ENCODE measurements around the gene RALGDS. TPM values are rescaled to one million over a fixed set of nuclear protein-coding genes. Genes with fewer than 3 reads are reported as not detected.

The RALGDS gene
- total and polyA plus RNA-seq, 2 experiments from 2014 or later: 50.4 to 58.3 TPM

DNA sequence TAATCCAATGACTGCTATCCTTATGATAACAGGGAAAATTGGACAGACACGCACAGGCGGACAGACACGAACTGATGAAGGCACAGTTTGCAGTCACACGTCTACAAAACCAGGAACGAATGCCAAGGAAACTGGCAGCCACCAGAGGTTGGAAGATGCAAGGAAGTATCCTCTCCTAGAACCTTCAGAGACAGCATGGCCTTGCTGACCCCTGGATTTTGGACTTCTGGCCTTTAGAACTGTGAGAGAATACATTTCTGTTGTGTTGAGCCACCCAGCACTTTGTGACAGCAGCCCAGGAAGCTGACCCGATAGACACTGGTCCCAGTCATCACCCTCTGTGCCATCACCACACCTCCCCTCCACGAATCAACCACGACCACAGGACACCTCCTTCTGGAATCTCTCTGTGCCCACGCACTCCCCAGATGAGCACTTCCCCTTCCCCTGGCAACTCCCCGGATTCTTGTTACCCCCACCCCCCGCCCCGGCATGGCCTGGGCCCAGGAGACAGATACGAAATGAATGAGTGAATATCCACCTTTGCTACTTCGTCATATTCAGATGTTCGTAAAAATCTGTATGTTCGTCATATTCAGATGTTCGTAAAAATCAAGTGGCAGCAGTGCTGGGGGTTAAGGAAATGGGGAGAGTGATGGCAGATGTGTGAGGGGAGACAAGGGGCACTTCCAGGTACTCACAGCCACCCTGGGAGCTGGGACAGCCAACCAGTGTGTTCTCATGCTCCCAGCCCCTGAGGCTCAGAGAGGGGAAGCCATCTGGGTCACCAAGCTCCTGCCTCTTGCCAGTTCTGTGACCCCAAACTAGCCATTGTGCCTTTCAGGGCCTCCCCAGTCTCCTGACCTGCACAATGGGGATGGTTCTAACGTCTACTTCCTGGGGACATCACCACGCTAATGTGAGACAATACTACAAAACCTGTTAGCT lies 24.1 kb upstream of the RALGDS start:
- TF ChIP-seq, protein P1, sequence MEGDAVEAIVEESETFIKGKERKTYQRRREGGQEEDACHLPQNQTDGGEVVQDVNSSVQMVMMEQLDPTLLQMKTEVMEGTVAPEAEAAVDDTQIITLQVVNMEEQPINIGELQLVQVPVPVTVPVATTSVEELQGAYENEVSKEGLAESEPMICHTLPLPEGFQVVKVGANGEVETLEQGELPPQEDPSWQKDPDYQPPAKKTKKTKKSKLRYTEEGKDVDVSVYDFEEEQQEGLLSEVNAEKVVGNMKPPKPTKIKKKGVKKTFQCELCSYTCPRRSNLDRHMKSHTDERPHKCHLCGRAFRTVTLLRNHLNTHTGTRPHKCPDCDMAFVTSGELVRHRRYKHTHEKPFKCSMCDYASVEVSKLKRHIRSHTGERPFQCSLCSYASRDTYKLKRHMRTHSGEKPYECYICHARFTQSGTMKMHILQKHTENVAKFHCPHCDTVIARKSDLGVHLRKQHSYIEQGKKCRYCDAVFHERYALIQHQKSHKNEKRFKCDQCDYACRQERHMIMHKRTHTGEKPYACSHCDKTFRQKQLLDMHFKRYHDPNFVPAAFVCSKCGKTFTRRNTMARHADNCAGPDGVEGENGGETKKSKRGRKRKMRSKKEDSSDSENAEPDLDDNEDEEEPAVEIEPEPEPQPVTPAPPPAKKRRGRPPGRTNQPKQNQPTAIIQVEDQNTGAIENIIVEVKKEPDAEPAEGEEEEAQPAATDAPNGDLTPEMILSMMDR (IDR thresholded peaks at IDR 0.05; ENCODE audit: low read depth, low read length): no peak
- Histone ChIP-seq H3K27ac (no peak overlapping the region), H3K36me3 (no peaks in the 10 kb centered on the region), H3K4me1 (ENCODE audit: low read depth) (peaks cover 17% of the 10 kb centered on the region), H3K4me3 (no peak overlapping the region), H3K9me3 (ENCODE audit: low read depth) (no peaks in the 10 kb centered on the region), H3K27me3 (no peaks in the 10 kb centered on the region)
- DNase-seq (ENCODE audit: low read depth in 1 of 2, low spot score in 1 of 2): no peak

DNA sequence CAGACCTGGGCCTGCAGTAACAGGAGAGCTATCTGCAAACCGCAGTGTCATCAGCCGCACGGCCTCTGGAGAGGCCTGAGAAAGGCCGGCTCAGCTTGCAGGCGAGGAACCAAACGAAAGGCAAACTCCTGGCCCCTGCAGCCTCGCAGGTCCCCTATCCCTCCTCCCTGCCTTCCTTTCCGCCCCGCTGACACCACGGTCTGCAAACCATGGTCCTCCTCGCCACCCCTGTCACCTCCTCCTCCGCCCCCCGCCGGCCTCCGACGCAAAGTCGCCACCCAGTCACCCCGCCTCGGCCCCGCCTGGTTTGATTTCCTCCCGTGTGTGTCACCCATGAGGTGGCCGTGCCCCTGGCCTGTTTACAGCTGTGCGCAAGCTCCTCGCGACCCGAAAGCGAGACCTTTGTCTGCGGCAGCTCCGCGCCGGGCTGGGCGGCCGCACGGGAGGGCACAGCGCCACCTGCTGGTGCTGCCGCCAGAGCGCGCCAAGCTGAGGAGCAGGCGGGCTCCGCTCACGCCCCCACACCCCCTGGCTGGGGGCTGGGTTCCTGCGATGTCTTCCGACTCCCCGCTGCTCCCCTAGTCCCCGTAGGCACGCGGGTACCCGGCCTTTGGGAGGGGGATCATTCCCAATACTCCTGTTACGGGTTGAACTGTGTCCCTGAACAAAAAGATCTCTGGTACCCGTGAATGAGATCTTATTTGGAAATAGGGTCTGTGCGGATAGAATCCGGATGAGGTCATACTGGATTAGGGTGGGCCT lies 23.3 kb upstream of the RALGDS start:
- Histone ChIP-seq H3K27ac (peak overlapping the region; percentile 48), H3K36me3 (no peaks in the 10 kb centered on the region), H3K4me1 (ENCODE audit: low read depth) (peaks cover 23% of the 10 kb centered on the region), H3K27me3 (no peaks in the 10 kb centered on the region), H3K4me3 (peak overlapping the region; percentile 12), H3K9me3 (ENCODE audit: low read depth) (no peaks in the 10 kb centered on the region)
- DNase-seq (ENCODE audit: low read depth in 1 of 2, low spot score in 1 of 2): peak; percentile 67 to 84
- TF ChIP-seq, protein P1 (IDR thresholded peaks at IDR 0.05; ENCODE audit: low read depth, low read length): peak; percentile 95

DNA sequence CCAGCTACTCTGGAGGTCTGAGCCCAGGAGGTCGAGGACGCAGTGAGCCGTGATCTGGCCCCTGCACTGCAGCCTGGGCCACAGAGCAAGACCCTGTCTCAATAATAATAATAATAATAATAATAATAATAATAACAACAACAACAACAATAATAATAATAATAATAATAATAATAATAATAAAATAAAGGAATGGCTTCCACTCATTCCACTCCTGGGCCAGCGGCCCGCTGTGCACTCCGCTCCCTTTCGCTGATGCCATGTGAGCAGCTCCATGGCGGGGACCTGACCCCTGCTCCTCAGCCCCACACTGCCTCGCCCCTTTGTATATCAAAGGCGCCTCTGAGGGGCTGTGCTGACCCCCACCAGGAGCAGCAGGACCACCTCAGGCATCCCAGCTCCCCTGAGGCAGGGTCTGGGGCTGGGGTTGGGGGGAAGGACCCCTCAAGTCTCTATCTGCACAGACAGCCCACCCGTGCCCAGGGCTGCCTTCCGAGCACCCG lies 22.6 kb upstream of the RALGDS start:
- peaks cover 23% of the 10 kb centered on the region for H3K4me1 ChIP-seq (ENCODE audit: low read depth)
- no peaks in the 10 kb centered on the region for H3K36me3 ChIP-seq
- H3K27me3 ChIP-seq: no peaks in the 10 kb centered on the region
- TF ChIP-seq, protein P1 (IDR thresholded peaks at IDR 0.05; ENCODE audit: low read depth, low read length): no peak
- no peak overlapping the region for H3K27ac ChIP-seq
- DNase-seq (ENCODE audit: low read depth in 1 of 2, low spot score in 1 of 2): no peak
- H3K4me3 ChIP-seq: no peak overlapping the region
- H3K9me3 ChIP-seq (ENCODE audit: low read depth): no peaks in the 10 kb centered on the region

DNA sequence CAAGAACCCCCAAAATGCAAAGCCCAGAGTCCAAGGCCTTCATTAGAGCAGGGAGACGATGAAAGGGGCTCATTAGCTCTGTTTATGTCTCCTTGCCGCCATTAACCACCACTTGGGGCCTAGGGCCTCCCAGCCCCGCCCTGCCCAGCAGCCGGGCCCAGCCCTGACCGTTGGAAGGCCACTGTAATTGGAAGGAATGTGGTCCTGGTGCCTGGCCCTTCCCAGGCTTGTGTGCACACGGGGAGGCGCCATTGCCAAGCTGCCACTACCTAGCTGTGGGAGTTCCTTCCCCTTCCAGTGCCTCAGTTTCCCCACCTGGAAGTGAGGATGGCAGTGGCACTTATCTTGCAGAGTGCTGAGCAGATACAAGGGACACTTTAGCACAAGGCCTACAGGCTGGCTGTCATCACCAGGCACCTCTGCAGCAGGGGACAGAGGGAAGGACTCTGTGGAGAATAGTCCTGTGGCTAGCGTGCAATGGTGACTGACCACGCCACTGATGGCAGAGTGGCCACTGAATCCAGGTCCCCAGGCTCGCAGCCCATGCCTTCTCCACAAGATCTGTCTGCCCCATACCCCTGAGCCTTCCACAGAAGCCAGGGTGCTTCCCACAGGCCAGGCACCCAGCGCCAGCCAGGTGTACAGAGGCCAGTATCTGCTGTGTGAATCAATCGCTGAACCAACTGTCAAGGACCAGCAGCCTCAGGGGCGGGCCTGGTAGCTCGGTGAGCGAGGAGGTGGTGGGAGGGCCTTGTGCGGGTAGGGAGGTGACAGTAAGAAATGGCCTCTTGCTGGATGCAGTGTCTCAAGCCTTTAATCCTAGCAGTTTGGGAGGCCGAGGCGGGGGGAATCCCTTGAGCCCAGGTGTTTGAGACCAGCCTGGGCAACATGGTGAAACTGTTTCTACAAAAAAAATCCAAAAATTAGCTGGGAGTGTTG lies 21.9 kb upstream of the RALGDS start:
- H3K4me3 ChIP-seq: no peak overlapping the region
- no peak for DNase-seq (ENCODE audit: low read depth in 1 of 2, low spot score in 1 of 2)
- H3K27ac ChIP-seq: no peak overlapping the region
- H3K4me1 ChIP-seq (ENCODE audit: low read depth): peaks cover 21% of the 10 kb centered on the region
- no peaks in the 10 kb centered on the region for H3K36me3 ChIP-seq
- TF ChIP-seq, protein P1 (IDR thresholded peaks at IDR 0.05; ENCODE audit: low read depth, low read length): no peak
- no peaks in the 10 kb centered on the region for H3K9me3 ChIP-seq (ENCODE audit: low read depth)
- no peaks in the 10 kb centered on the region for H3K27me3 ChIP-seq

All from cardiac muscle cell (in vitro differentiated cells and primary cell).